Measurements from ENCODE around the gene THSD4. TPM values are rescaled to one million over a fixed set of nuclear protein-coding genes. Genes with fewer than 3 reads are reported as not detected.
"Not testable (repeated sequence)": the region's sequence is repeated elsewhere in the genome, so short reads cannot be mapped to it uniquely, and the experiment has no call there.

Gene THSD4
- total RNA-seq, 1 donor from 2014 or later: 66.8 TPM

DNA sequence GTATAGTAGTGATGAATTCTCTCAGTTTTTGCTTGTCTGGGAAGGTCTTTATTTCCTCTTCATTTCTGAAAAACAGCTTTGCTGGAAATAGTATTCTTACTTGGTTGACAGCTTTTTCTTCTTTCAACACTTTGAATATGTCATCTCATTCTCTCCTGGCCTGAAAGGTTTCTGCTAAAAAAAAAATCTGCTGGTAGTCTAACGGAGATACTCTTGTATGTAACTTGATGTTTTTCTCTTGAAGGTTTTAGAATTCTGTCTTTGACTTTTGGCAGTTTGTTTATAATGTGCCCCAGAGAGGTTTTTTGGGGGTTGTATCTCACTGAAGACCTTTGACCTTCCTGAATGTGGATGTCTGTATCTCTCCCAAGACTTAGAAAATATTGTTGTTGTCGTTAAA, 47.0 kb downstream of the THSD4 start:
- Histone ChIP-seq H3K9me3 (no peaks in the 10 kb centered on the region), H3K36me3 (no peaks in the 10 kb centered on the region), H3K27ac (no peak overlapping the region), H3K27me3 (no peaks in the 10 kb centered on the region), H3K4me1 (no peaks in the 10 kb centered on the region), H3K4me3 (no peak overlapping the region)
- intact Hi-C loops (cut with DNase I): no loop called here
- no peak for TF ChIP-seq CTCF (IDR thresholded peaks at IDR 0.05)
- no peak for TF ChIP-seq POLR2A (IDR thresholded peaks at IDR 0.05)
- no peak for TF ChIP-seq POLR2AphosphoS5 (IDR thresholded peaks at IDR 0.05; ENCODE audit: insufficient read depth in 1 of 2, low read depth in 1 of 2)
- no peak for DNase-seq (ENCODE audit: extremely low spot score in 2 of 2)

DNA sequence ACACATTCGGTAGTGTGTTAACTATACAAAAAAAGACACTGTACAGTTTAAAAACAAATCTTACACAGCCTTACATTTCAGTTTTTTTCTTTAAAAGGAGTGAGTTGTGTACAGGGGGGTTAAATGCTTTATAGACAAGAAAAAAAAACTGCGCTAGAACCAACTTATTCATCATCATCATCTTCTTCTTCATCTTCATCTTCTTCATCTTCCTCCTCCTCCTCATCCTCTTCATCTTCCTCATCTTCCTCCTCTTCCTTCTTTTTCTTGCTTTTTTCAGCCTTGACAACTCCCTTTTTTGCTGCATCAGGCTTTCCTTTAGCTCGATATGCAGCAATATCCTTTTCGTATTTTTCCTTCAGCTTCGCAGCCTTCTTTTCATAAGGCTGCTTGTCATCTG, 49.3 kb downstream of the THSD4 start:
- H3K9me3 ChIP-seq; H3K36me3 ChIP-seq; H3K4me3 ChIP-seq; H3K27me3 ChIP-seq; H3K4me1 ChIP-seq; DNase-seq (ENCODE audit: extremely low spot score in 2 of 2); H3K27ac ChIP-seq; intact Hi-C loops (cut with DNase I): not testable (repeated sequence)

- Histone ChIP-seq H3K27ac (no peak overlapping the region), H3K4me3 (no peak overlapping the region), H3K27me3 (no peaks in the 10 kb centered on the region), H3K36me3 (no peaks in the 10 kb centered on the region), H3K9me3 (no peaks in the 10 kb centered on the region), H3K4me1 (no peaks in the 10 kb centered on the region)
- no peak for DNase-seq (ENCODE audit: extremely low spot score in 2 of 2)
- intact Hi-C loops (cut with DNase I): no loop called here
- TF ChIP-seq CTCF (IDR thresholded peaks at IDR 0.05): no peak
These were observed 52.3 kb downstream of the THSD4 start for GRCh38 chr15:71167445-71168165.

DNA sequence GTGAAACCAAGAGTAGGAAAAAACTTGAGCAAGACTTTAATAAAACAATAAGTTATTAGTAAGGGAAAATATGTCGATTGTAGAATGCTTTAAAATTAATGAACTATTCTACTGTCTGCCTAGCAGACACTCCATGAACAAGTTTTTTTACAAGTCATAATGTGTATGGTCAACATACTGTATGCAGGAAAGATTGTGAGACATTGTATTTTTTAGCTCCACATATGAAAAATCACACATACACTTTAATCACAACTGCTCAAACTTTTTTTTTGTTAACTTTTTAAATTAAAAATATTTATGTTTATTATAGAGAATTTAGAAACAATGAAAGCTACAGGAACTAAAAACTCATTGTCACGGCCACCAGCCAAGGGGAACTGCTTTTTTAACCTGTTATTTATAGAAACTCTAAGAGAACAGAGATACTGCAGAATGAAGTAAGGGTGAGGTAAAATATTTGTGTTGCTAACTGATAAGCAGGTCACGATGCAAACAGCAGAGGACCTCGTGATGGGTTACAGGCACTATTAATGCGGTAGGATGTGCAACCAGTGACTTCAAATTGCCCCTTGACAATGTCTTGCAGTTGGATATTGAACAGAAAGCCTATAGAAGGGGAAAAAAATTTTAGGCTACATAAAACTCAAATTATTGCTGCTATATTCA, 53.0 kb downstream of the THSD4 start:
- H3K9me3 ChIP-seq: no peaks in the 10 kb centered on the region
- H3K27me3 ChIP-seq: no peaks in the 10 kb centered on the region
- H3K36me3 ChIP-seq: no peaks in the 10 kb centered on the region
- intact Hi-C loops (cut with DNase I): no loop called here
- no peaks in the 10 kb centered on the region for H3K4me1 ChIP-seq
- H3K4me3 ChIP-seq: no peak overlapping the region
- TF ChIP-seq CTCF (IDR thresholded peaks at IDR 0.05) (no peak), POLR2AphosphoS5 (IDR thresholded peaks at IDR 0.05; ENCODE audit: insufficient read depth in 1 of 2, low read depth in 1 of 2) (no peak), POLR2A (IDR thresholded peaks at IDR 0.05) (no peak)
- DNase-seq (ENCODE audit: extremely low spot score in 2 of 2): no peak
- H3K27ac ChIP-seq: no peak overlapping the region

DNA sequence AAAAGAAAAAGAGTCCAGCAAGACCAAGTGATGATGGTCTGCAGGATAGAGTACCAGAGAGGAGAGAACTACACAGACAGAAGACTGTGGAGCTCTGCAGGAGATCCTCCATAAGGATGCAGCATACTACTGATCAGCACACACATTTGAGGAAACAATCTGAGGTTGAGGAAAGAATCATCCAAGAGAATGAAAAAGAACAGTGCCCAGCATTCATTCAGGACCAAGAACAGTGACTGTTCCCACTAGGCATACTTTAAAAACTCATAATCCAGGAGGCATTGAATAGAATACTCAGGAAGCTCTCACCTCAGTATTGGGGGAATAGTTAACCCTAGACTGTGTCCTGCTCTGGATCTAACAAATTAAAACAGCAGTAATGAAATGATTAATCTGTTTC, 54.9 kb downstream of the THSD4 start:
- Histone ChIP-seq H3K9me3 (no peaks in the 10 kb centered on the region), H3K36me3 (no peaks in the 10 kb centered on the region), H3K4me3 (no peak overlapping the region), H3K4me1 (no peaks in the 10 kb centered on the region), H3K27ac (no peak overlapping the region), H3K27me3 (no peaks in the 10 kb centered on the region)
- no peak for DNase-seq (ENCODE audit: extremely low spot score in 2 of 2)
- TF ChIP-seq POLR2AphosphoS5 (IDR thresholded peaks at IDR 0.05; ENCODE audit: insufficient read depth in 1 of 2, low read depth in 1 of 2) (no peak), POLR2A (IDR thresholded peaks at IDR 0.05) (no peak), CTCF (IDR thresholded peaks at IDR 0.05) (no peak)
- intact Hi-C loops (cut with DNase I): no loop called here
